ENCODE measurements around the gene B4GALT4. TPM values are rescaled to one million over a fixed set of nuclear protein-coding genes. Genes with fewer than 3 reads are reported as not detected.

B4GALT4 gene
- total RNA-seq, 1 donor from 2014 or later, result 3.2 TPM

- DNase-seq (ENCODE audit: low read depth in 2 of 2), result no peak
These were observed 2.3 kb downstream of the B4GALT4 start for GRCh38 chr3:119238363-119238762.

GRCh38 chr3:119237299-119237698, 3.4 kb downstream of the B4GALT4 start:
- DNase-seq (ENCODE audit: low read depth in 2 of 2), result no peak

GRCh38 chr3:119236756-119237155, 3.9 kb downstream of the B4GALT4 start:
- no peak for DNase-seq (ENCODE audit: low read depth in 2 of 2)

GRCh38 chr3:119235151-119235550, 5.5 kb downstream of the B4GALT4 start:
- no peak for DNase-seq (ENCODE audit: low read depth in 2 of 2)

GRCh38 chr3:119234610-119235009, 6.1 kb downstream of the B4GALT4 start:
- DNase-seq (ENCODE audit: low read depth in 2 of 2), result no peak

GRCh38 chr3:119230745-119231144, 9.9 kb downstream of the B4GALT4 start:
- DNase-seq (ENCODE audit: low read depth in 2 of 2), result no peak

GRCh38 chr3:119230071-119230470, 10.6 kb downstream of the B4GALT4 start:
- no peak for DNase-seq (ENCODE audit: low read depth in 2 of 2)

- DNase-seq (ENCODE audit: low read depth in 2 of 2), result no peak
These were observed 11.5 kb downstream of the B4GALT4 start for GRCh38 chr3:119229190-119229589.

- no peak for DNase-seq (ENCODE audit: low read depth in 2 of 2)
These were observed 12.1 kb downstream of the B4GALT4 start for GRCh38 chr3:119228373-119229145.

GRCh38 chr3:119227070-119227850, 13.4 kb downstream of the B4GALT4 start:
- no peak for DNase-seq (ENCODE audit: low read depth in 2 of 2)

GRCh38 chr3:119225121-119225520, 15.6 kb downstream of the B4GALT4 start:
- no peak for DNase-seq (ENCODE audit: low read depth in 2 of 2)

GRCh38 chr3:119223511-119223910, 17.2 kb downstream of the B4GALT4 start:
- no peak for DNase-seq (ENCODE audit: low read depth in 2 of 2)

GRCh38 chr3:119222391-119222790, 18.3 kb downstream of the B4GALT4 start:
- DNase-seq (ENCODE audit: low read depth in 2 of 2), result no peak

GRCh38 chr3:119221779-119222320, 18.8 kb downstream of the B4GALT4 start:
- no peak for DNase-seq (ENCODE audit: low read depth in 2 of 2)

GRCh38 chr3:119220970-119221667, 19.6 kb downstream of the B4GALT4 start:
- DNase-seq (ENCODE audit: low read depth in 2 of 2), result no peak

GRCh38 chr3:119220198-119220597, 20.5 kb downstream of the B4GALT4 start:
- DNase-seq (ENCODE audit: low read depth in 2 of 2), result no peak

- no peak for DNase-seq (ENCODE audit: low read depth in 2 of 2)
These were observed 21.6 kb downstream of the B4GALT4 start for GRCh38 chr3:119219069-119219468.

GRCh38 chr3:119211803-119212202, 28.9 kb downstream of the B4GALT4 start:
- no peak for DNase-seq (ENCODE audit: low read depth in 2 of 2)

GRCh38 chr3:119211193-119211592, 29.5 kb downstream of the B4GALT4 start:
- no peak for DNase-seq (ENCODE audit: low read depth in 2 of 2)

- no peak for DNase-seq (ENCODE audit: low read depth in 2 of 2)
These were observed 33.2 kb downstream of the B4GALT4 start for GRCh38 chr3:119207512-119207875.

GRCh38 chr3:119206611-119207511, 33.8 kb downstream of the B4GALT4 start:
- DNase-seq (ENCODE audit: low read depth in 2 of 2), result no peak
